Nephron (organoid): ENCODE data around the gene CCDC32.

Experiments
- H3K27ac Mint-ChIP-seq, 3 experiments: 2 replicates each; pipeline ENCODE4 v1.8.0; 2020; ENCODE audit warnings: mixed read lengths in 3 of 3, mild to moderate bottlenecking in 2 of 3, moderate library complexity in 1 of 3
- H3K27me3 Mint-ChIP-seq: 2 replicates; pipeline ENCODE4 v1.8.0; 2021; ENCODE audit warnings: low read depth, mild to moderate bottlenecking, moderate library complexity, mixed read lengths
- H3K36me3 Mint-ChIP-seq: 2 replicates; pipeline ENCODE4 v1.8.0; 2020; ENCODE audit warnings: low read depth, mixed read lengths
- H3K4me1 Mint-ChIP-seq: 2 replicates; pipeline ENCODE4 v1.8.0; 2020; ENCODE audit warnings: mixed read lengths
- H3K4me3 Mint-ChIP-seq, 3 experiments: 2 replicates each; pipeline ENCODE4 v1.8.0; 2020; ENCODE audit warnings: mild to moderate bottlenecking in 3 of 3, mixed read lengths in 3 of 3, moderate library complexity in 2 of 3
- H3K9me3 Mint-ChIP-seq: 2 replicates; pipeline ENCODE4 v1.8.0; 2020; ENCODE audit warnings: mixed read lengths
- CTCF ChIP-seq, 3 experiments: fragments of 200-600 bp; sonication (generic); IDR thresholded peaks; one replicate each; pipeline ENCODE4 v1.5.0; 2021; ENCODE audit warnings: antibody characterized with exemption in 3 of 3; ENCODE audit not compliant: unreplicated experiment in 3 of 3

CCDC32 gene

GRCh38 chr15:40564591-40565332, at the start of gene CCDC32:
Gene CCDC32 (minus strand): TSS chr15:40565042. CDS start chr15:40563015, 2,027 bp downstream.
- Mint-ChIP-seq H3K27me3 (no peaks in the 10 kb centered on the region), H3K36me3 (peaks cover 12% of the 10 kb centered on the region), H3K9me3 (no peaks in the 10 kb centered on the region), H3K27ac (peak within 1 kb of the TSS; percentile 54 to 91 (median 83)), H3K4me1 (peaks cover 36% of the 10 kb centered on the region), H3K4me3 (peak within 1 kb of the TSS; percentile 86 to 89 (median 87))
- no peak for TF ChIP-seq CTCF (IDR thresholded peaks at IDR 0.05; ENCODE audit: unreplicated experiment in 3 of 3)

- Mint-ChIP-seq H3K27me3 (no peaks in the 10 kb centered on the region), H3K27ac (no peak overlapping the region), H3K4me3 (no peak overlapping the region), H3K4me1 (no peaks in the 10 kb centered on the region), H3K36me3 (peaks cover 8% of the 10 kb centered on the region), H3K9me3 (no peaks in the 10 kb centered on the region)
- TF ChIP-seq CTCF (IDR thresholded peaks at IDR 0.05; ENCODE audit: unreplicated experiment in 3 of 3): no peak
These were observed 48.2 kb upstream of the CCDC32 start for GRCh38 chr15:40613080-40613479.

- no peak for TF ChIP-seq CTCF (IDR thresholded peaks at IDR 0.05; ENCODE audit: unreplicated experiment in 3 of 3)
- H3K4me1 Mint-ChIP-seq: no peaks in the 10 kb centered on the region
- H3K4me3 Mint-ChIP-seq: no peak overlapping the region
- no peaks in the 10 kb centered on the region for H3K36me3 Mint-ChIP-seq
- no peaks in the 10 kb centered on the region for H3K27me3 Mint-ChIP-seq
- no peak overlapping the region for H3K27ac Mint-ChIP-seq
- no peaks in the 10 kb centered on the region for H3K9me3 Mint-ChIP-seq
These were observed 39.1 kb upstream of the CCDC32 start for GRCh38 chr15:40603935-40604334.

GRCh38 chr15:40600956-40601355, 36.1 kb upstream of the CCDC32 start:
- H3K27me3 Mint-ChIP-seq: no peaks in the 10 kb centered on the region
- H3K4me3 Mint-ChIP-seq: no peak overlapping the region
- no peaks in the 10 kb centered on the region for H3K9me3 Mint-ChIP-seq
- no peaks in the 10 kb centered on the region for H3K36me3 Mint-ChIP-seq
- no peaks in the 10 kb centered on the region for H3K4me1 Mint-ChIP-seq
- H3K27ac Mint-ChIP-seq: no peak overlapping the region
- TF ChIP-seq CTCF (IDR thresholded peaks at IDR 0.05; ENCODE audit: unreplicated experiment in 3 of 3): no peak

- H3K27me3 Mint-ChIP-seq: no peaks in the 10 kb centered on the region
- H3K27ac Mint-ChIP-seq: no peak overlapping the region
- peaks cover 6% of the 10 kb centered on the region for H3K4me1 Mint-ChIP-seq
- H3K4me3 Mint-ChIP-seq: no peak overlapping the region
- H3K9me3 Mint-ChIP-seq: no peaks in the 10 kb centered on the region
- no peak for TF ChIP-seq CTCF (IDR thresholded peaks at IDR 0.05; ENCODE audit: unreplicated experiment in 3 of 3)
- H3K36me3 Mint-ChIP-seq: no peaks in the 10 kb centered on the region
These were observed 33.8 kb upstream of the CCDC32 start for GRCh38 chr15:40598672-40599071.

GRCh38 chr15:40598126-40598525, 33.3 kb upstream of the CCDC32 start:
- TF ChIP-seq CTCF (IDR thresholded peaks at IDR 0.05; ENCODE audit: unreplicated experiment in 3 of 3): no peak
- Mint-ChIP-seq H3K4me1 (peaks cover 6% of the 10 kb centered on the region), H3K36me3 (no peaks in the 10 kb centered on the region), H3K27me3 (no peaks in the 10 kb centered on the region), H3K4me3 (no peak overlapping the region), H3K9me3 (no peaks in the 10 kb centered on the region), H3K27ac (no peak overlapping the region)
